Left lobe of liver (tissue), 2 donors: ENCODE data around the gene RNPEPL1. TPM values are rescaled to one million over a fixed set of nuclear protein-coding genes. Genes with fewer than 3 reads are reported as not detected.
A peak's percentile ranks its signal among the peaks of the same experiment; 100 is the strongest.

Experiments
- ATAC-seq: fragments of 200-7000 bp; cut with Tn5 transposase; one replicate; pipeline ENCODE4 v1.9.1; 2020; ENCODE audit warnings: mild to moderate bottlenecking, moderate library complexity
- DNase-seq: peaks from one replicate; pipeline ENCODE4 v3.0.0-alpha.2; 2020; ENCODE audit warnings: low spot score
- total RNA-seq: library from RNA; stranded (reverse); gene quantifications from one replicate; pipeline ENCODE4 v1.2.1, GENCODE V29; 2021
- donor health status: DM: no; HTN: no; CAD: no; lungs with moderate emphysema.
- donor health status: DM: no; HTN: yes; CAD: no.

The RNPEPL1 gene
- total RNA-seq, 1 donor from 2014 or later = 40.6 TPM

DNA sequence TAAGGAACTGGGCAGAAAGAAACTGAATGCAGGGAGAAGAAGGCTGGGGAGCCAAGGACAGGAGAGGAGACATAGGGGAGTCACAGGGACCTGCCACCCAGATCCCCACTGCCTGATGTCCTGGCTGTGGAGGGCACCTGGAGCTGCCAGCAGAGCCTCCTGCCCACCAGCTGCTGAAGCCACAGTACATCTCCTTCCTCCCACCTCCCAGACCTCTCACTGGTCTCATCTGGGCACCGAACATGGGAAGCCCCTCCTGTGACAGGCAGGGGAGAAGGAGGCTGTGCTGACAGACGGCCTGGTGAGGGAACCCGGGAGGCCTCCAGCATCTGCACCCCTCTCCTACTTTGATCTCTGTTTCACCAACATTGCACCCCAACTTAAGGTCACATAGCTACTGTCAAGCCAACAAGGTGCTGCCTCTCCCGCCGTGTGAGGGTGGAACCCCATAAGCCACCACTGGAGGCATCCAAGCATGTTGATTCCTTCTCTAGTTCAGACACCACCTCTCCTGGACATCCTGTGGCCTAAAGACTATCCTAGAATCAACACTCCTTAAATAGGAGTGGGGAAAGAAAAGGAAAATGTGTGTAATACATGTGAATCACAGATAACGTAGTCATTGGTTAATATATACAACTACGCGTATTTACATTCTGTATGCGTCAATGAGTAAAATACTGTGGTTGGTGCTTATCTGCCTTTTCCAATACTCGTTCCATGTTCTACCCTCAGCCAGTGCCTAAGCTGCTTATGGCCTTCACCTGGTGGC is 3.5 kb upstream of the RNPEPL1 start:
- DNase-seq (no peak), ATAC-seq (no peak)

- peak; percentile 78 for DNase-seq
- ATAC-seq = no peak
Measured at GRCh38 chr2:240565333-240566202, 2.7 kb upstream of the RNPEPL1 start.

GRCh38 chr2:240566203-240567136 is 1.8 kb upstream of the RNPEPL1 start:
- peak; percentile 93 for DNase-seq
- ATAC-seq = peak; percentile 80

DNA sequence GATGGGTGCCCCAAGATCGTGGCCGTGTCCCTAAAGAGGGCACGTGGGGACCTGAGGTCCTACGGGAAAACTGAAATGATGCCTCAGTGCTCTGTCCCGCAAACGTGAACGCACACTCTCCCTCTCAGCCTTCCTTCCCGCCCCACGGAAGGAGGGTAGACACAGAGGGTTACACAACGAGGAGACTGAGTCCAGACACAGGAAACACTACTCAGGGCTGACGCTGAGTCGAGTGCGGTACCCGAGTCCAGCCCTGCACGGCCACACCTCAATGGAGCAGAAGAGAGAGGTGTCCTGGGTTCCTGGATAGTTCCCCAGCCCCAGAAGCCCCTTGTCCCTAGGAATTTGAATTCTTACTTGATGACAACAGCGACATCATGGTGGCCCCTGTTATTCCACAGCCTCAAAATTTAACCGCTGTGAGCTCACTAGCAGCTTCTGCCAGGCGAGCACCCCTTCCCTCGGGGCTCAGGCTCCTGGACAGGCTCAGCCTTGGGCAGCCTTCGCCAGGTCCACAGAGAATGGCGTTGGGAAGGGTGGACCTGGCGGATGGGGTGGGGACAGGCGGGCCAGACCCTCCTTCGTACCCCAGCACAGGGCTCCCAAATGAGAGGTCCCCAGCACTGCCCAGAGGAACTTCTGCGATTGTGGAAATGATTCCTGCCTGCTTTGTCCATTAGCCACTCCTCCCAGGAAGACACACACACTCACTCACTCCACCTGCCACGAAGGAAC is 980 bp upstream of the RNPEPL1 start:
- ATAC-seq (no peak), DNase-seq (peak; percentile 55)

GRCh38 chr2:240568678-240569522 is 616 bp downstream of the RNPEPL1 start:
- peak; percentile 50 for ATAC-seq
- DNase-seq = peak; percentile 81

GRCh38 chr2:240569523-240569997 is 1.3 kb downstream of the RNPEPL1 start:
- no peak for ATAC-seq

DNA sequence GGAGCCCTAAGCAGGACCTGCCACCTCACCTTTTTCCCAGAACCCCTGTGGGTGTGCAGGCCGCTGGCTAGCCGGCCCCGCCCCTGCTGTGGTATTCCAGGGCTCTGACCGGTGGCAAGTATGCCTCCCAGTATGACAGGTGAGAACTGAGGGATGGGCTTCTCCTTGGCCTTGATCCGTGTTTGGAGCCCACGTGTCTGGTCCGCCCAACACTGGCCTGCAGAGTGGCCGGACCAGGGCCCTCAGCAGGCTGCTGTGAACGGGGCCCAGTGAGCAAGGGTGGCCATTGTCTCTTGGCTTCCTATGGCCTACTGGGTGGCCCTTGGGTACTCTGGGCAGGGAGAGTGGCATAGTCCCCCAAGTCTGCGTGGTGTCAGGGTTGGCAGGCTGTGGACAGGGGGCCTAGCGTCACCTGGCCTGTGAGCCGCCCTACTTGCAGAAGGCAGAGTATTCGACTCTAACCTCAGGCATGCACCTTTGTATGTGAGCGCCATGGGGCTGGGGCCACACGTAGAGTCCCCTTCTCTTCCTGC is 1.8 kb downstream of the RNPEPL1 start:
- ATAC-seq (no peak), DNase-seq (peak; percentile 45)

More at GRCh38 chr2:240569523-240569997, 1.3 kb downstream of the RNPEPL1 start:
- DNase-seq = no peak

DNA sequence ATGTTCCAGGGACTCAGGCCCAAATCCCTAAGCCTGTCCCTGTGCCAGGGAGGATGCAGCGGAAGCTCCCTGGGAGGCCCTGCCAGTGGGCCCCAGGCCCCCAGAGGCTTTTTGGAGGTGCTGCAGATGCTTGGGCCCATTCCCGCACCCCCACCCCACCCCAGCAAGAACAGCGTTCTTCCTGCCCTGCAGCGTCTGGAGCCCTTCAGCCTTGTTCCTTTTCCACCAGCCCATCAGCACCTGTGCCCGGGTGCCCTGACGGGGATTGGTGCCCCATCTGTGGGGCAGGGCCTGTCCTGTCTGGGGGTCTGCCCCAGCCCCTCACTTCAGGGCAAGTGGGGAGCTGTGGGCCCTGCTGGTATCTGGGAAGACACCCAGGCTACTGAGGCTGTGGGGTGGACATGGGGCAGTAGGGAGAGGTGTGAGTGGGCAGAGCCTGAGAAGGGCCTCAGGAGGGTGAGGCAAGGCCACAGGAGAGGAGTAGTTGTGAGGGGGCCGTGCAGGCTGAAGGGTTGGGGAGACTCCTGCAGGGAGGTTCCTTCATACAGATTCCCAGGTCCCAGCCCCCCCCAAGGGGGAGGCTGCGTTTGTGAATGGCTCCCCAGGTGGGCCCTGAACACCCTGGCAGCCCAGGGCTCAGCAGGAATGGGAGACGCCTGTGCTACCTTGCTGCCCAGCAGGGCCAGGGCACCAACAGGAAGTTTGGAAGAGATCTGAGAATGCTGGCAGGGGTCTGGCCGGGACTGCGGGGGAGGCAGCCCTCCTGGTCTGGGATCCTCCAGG is 2.4 kb downstream of the RNPEPL1 start:
- no peak for DNase-seq
- ATAC-seq = no peak

DNA sequence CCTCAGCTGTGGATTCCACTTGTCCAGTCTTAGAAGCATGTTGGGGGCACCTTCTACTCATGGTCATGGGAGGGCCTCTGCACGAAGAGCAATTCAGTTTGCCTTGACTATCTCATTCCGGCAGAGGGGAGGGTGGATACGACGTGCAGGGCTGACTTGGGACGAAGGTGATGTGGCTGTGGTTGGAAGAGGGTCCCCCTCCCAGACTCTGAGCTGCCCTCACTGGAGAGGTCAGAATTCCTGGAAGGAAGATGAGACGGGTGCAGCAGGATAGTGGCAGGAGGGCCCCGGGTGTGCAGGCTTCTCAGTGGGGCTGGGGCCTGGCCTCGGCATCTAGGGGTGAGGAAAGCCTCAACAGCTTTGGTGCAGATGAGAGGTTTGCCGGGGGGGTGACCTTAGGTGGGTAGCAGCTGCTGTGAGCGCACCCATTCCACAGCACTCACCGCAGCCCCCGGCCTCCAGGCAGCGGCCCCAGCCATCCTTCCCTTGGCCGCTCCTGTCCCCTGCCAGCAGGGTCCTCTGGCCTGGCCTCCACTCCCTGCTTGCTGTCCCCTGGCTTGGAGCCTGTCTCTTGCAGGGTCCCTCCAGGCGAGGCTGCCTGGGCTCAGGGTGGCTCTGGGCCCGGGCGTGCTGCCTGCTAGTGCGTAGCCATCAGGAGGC is 3.2 kb downstream of the RNPEPL1 start:
- DNase-seq (peak; percentile 44), ATAC-seq (no peak)

GRCh38 chr2:240572141-240573031 is 4.1 kb downstream of the RNPEPL1 start:
- DNase-seq (peak; percentile 45), ATAC-seq (no peak)

- ATAC-seq (no peak), DNase-seq (peak; percentile 45)
Measured at GRCh38 chr2:240573071-240573515, 4.8 kb downstream of the RNPEPL1 start.

DNA sequence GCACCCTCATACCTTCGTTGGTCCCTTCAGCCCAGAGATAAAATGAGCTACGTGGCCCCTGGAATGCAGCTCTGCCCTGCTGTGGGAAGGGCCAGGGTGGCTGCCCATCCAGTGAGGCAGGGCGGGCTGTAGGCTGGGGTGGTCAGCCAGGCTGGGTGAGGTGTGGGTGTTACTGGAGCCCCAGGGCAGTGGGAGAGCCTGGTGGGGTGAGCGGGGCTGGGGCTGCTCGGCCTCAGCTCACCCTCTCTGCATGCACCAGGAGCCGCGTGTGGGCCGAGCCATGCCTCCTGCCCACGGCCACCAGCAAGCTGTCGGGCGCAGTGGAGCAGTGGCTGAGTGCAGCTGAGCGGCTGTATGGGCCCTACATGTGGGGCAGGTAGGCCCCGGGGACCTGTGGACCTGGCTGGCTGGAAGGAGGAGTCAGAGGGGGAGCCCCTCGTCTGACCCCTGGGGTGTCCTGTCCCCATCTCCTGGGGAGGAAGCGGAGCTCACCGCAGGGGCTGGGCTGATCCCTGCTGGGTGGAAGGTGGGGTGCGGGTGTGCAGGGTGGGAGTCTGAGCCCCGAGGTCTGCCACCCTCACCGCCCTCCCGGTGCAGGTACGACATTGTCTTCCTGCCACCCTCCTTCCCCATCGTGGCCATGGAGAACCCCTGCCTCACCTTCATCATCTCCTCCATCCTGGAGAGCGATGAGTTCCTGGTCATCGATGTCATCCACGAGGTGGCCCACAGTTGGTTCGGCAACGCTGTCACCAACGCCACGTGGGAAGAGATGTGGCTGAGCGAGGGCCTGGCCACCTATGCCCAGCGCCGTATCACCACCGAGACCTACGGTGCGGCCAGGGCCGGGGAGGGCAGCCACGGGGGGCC is 5.5 kb downstream of the RNPEPL1 start:
- ATAC-seq (no peak), DNase-seq (no peak)

- no peak for DNase-seq
- no peak for ATAC-seq
Measured at GRCh38 chr2:240574386-240575100, 6.3 kb downstream of the RNPEPL1 start.

DNA sequence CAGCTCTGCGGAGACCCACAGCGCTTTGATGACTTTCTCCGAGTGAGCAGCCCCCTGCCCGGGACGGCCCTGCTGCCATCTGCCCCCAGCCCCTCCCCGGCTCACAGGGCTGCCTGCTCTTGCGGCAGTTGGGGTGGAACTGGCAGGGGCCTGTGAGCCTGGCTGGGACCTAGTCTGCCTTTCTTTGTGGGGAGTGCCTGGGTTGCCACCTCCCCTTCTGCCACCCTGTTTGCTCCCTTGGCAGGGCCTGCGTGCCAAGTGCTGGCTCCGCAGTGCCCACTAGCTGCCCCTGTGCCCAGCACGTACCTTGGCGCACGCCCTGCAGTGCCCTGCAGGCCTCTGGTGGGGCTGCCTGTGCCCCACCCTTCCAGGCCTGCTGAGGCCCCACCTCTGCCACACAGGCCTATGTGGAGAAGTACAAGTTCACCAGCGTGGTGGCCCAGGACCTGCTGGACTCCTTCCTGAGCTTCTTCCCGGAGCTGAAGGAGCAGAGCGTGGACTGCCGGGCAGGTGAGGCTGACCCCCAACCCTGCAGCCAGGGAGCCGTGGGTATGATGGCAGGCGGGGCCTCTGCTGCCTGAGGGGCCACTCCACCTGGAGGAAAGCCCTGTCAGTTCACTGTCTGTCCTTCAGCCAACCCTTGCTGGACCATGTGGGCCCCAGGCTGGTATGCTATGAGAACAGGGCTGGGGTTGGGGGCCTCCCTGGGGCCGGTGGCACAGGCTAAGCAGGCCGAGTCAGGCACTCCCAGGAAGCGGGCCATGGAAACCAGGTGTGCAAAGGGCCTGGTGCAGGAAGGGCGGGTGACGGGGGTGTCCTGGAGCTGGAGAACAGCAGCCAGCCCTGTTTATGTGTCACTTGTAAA is 7.0 kb downstream of the RNPEPL1 start:
- no peak for DNase-seq
- no peak for ATAC-seq
